GM19099 (cell line): Measurements from ENCODE around the gene STYXL2.

Source experiments
- POLR2A ChIP-seq: IDR thresholded peaks from 3 replicates; pipeline ENCODE4 v1.6.1; 2011; ENCODE audit warnings: low read depth; ENCODE audit not compliant: insufficient read length; ENCODE audit errors: extremely low read depth

The STYXL2 gene

GRCh38 chr1:167088746-167089417, 5.0 kb upstream of the STYXL2 start:
- TF ChIP-seq POLR2A, result no peak

DNA sequence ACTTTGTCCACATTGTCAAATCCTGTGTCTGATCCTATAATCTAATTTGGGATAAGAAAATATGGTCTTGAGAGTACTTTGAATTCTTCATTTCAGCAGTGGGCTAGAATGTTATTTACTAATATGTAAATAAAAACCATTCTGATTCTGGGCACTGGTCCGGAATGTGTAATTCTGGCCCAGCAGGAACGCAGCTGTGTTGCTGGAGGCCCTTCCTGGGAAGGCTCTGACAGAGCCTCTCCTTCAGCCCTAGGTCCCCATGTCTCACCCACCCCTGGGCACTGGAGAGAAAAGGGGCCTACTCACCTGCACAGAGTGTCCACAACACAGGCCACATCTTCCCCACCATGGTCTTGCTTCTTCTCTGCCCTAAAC, 3.9 kb upstream of the STYXL2 start:
- no peak for TF ChIP-seq POLR2A

GRCh38 chr1:167090314-167090942, 3.4 kb upstream of the STYXL2 start, which contains the start of gene GPA33:
TSS of gene GPA33 (minus strand) at chr1:167090377. CDS start at chr1:167090287, 90 bp downstream.
- no peak for TF ChIP-seq POLR2A

DNA sequence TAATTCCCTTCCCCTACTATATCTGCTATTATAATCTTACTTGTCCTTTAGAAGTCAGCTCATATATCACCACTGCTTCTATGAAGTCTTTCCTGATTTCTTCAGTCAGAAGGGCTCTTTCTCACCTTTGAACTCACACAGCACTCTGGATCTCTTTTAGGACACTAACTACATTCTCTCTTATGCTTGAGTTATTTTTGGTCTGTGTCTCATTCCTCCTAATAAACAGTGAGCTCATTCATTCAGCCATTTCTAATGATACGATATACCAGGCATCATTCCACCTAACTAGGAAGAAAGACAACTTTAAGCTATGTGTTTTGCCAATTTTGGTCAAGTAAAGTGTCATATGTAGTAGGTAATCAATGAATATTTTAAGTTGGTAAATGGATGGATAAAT, 1.2 kb upstream of the STYXL2 start:
- TF ChIP-seq POLR2A, result no peak

- TF ChIP-seq POLR2A, result no peak
Observed at GRCh38 chr1:167094690-167095089, 815 bp downstream of the STYXL2 start.

DNA sequence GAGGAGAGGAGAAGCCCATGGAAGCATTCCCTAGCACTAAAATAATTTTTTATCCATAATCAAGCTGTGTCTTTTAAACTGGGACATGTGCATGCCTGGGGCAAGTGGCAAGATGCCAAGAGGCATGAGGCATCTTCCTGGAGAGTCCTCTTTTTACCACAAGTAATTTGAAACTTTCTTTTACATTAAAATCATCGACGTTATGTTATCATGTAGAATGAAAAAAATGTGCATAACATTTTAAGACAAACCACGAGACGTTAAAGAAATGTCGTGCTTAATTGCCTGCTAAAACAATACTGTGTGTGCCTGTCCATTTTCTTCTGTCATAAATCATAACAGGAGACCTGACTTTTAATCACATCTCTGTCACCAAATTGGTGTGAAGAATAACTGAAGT, 1.5 kb downstream of the STYXL2 start:
- TF ChIP-seq POLR2A, result no peak

- no peak for TF ChIP-seq POLR2A
Observed at GRCh38 chr1:167099851-167100250, 6.0 kb downstream of the STYXL2 start.

DNA sequence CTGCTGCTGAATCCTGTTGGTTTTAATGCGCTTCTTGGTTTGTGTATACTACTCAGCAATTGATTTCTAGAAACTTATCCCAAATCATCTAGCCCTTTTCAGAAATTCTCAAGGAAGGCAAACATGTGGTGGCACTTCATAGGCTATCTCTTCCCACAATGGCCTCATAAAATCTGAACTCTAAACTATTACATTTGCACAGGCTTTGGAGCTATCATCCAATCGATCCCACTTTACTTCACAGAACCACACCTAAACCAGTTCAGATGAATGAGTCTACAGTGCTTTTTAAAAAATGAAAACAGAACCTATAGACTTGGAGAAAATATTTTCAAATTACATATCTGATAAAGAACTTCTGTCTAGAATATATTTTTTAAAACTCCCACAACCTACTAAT, 6.9 kb downstream of the STYXL2 start:
- TF ChIP-seq POLR2A, result no peak

DNA sequence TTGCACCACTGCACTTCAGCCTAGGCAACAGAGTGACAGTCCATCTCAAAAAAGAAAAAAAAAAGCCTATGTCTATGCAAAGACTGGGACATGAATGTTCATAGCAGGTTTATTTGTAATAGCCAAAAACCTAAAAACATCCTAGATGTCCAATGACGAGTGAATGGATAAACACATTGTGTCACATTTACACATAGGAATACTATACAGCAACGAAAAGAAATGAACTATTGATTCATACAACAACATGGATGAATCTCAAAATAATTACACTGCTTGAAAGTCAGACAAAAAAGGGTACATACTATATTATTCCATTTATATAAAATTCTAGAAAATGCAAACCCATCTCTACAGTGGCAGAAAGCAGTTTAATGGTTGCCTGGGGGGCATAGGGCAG, 7.9 kb downstream of the STYXL2 start:
- TF ChIP-seq POLR2A, result no peak

GRCh38 chr1:167102906-167103573, 9.2 kb downstream of the STYXL2 start:
- TF ChIP-seq POLR2A, result no peak

DNA sequence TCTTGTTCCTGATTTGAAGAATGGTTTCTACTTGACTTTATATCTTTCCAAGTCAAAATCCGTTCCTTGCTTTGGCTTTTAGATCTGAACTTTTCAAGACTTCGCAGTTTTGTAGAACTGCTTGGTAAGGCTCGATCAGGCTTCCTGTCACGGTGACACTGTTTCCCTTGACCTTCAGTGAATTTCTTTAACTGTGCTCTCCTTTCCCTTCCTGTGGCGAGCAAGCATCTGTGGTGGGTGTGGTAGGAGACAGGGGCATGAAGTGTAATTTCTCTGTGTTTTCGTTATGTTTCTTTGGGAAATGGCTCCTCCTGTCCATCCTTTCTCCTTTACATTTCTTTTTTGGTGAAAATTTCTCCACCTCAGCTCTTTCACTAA, 10.4 kb downstream of the STYXL2 start:
- TF ChIP-seq POLR2A, result no peak

DNA sequence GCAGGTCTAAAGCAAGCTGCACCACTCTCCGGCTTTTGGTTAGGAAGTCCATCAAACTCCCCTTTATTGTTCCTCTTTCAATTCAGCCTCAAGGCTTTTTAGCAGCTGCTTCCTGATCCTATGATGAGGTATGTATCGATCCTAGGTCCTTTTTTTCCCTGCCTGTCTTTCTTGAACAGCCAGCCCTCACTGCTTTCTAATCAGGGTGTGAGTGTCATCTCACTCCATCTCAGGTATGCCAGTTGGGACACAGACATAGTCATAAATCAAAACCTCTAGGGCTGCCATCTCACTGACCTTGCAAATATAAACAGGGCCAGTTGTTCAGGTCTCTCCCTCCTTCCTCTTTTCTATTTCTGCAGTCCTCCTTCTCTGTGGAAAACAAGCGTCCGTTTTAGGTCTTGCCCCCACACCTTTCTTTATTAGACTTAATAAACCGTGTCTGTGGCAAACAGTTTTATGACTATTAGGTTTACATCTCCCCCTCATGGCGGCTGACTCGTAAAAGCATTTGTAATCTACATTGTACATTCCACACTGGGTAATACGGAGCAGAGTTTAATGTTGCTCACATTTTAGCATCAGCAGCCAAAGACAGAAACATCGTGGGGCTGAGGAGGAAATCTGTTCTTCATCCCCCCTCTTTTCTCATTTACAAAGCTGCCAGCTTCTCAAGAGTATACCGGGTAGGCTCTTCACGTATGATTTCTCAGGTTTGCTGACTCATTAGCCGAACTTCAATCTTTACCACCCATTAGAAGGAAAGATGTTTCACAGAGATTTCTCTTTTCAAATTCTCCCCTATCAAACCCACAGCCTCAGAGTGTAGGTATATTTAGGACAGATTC, 11.6 kb downstream of the STYXL2 start:
- TF ChIP-seq POLR2A, result no peak

- no peak for TF ChIP-seq POLR2A
Observed at GRCh38 chr1:167106119-167106461, 12.2 kb downstream of the STYXL2 start.

DNA sequence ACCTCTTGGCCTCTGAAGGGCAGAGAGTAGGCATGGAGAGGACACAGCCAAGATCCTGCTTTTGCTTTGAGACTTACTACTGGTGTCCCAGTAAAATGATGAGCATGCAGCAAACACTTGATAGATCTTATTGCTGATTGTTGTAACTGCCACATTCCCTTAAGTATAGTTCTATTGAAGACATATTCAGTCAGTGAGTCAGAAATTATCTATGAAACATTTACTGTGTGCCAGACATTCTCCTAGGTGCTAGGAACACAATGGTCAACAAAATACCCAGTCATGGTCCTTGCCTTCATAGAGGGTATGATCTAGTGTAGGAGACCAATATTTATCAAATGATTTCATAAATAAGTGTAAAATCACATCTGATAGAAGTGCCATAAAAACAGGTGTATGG, 13.6 kb downstream of the STYXL2 start:
- TF ChIP-seq POLR2A, result no peak

DNA sequence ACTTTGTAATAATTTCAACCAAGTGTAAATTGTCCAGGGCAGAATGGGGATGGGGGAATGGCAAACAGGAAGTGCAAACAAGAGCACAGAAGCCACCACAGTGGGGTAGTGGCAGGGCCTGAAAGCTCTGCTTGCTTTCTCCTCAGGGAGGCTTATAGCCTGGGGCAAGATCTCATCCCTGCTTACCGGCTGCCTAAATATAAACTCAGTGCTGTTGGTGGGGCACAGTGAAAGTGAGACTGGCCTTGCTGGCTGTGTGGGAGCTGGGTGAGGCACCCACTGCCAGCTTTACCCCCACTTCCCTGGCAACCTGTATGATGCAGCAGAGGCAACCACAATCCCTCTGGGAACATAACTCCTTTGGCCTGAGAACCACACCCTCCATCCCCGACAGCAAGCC, 15.2 kb downstream of the STYXL2 start:
- TF ChIP-seq POLR2A, result no peak

GRCh38 chr1:167110586-167110985, 16.7 kb downstream of the STYXL2 start:
- TF ChIP-seq POLR2A, result no peak
